Epithelial cell of prostate (primary cell): Measurements from ENCODE around the gene TSPAN11.

ENCODE experiments used
- DNase-seq: peaks from one replicate; pipeline ENCODE4 v3.0.0-alpha.2; 2011; ENCODE audit warnings: low read depth, low spot score
- H3K27ac ChIP-seq: fragments of 450-650 bp; 2 replicates; pipeline ENCODE4 v1.5.1; 2017; ENCODE audit warnings: mild to moderate bottlenecking

The TSPAN11 gene

GRCh38 chr12:30975581-30975980 lies 49.0 kb downstream of the TSPAN11 start:
- no peak for DNase-seq
- no peak overlapping the region for H3K27ac ChIP-seq

- no peak for DNase-seq
Observed at GRCh38 chr12:30976206-30976605, 49.7 kb downstream of the TSPAN11 start.

GRCh38 chr12:30977124-30977523 lies 50.6 kb downstream of the TSPAN11 start:
- no peak for DNase-seq

More at GRCh38 chr12:30976206-30976605, 49.7 kb downstream of the TSPAN11 start:
- H3K27ac ChIP-seq = no peak overlapping the region

GRCh38 chr12:30977537-30978349 lies 51.2 kb downstream of the TSPAN11 start:
- no peak overlapping the region for H3K27ac ChIP-seq
- no peak for DNase-seq

More at GRCh38 chr12:30977124-30977523, 50.6 kb downstream of the TSPAN11 start:
- no peak overlapping the region for H3K27ac ChIP-seq

GRCh38 chr12:30978639-30979038 lies 52.1 kb downstream of the TSPAN11 start:
- no peak overlapping the region for H3K27ac ChIP-seq
- no peak for DNase-seq

GRCh38 chr12:30979371-30980259 lies 53.1 kb downstream of the TSPAN11 start:
- DNase-seq = no peak
- no peak overlapping the region for H3K27ac ChIP-seq

GRCh38 chr12:30980955-30981662 lies 54.6 kb downstream of the TSPAN11 start:
- DNase-seq = no peak

GRCh38 chr12:30982413-30982812 lies 55.9 kb downstream of the TSPAN11 start:
- DNase-seq = no peak
- H3K27ac ChIP-seq = no peak overlapping the region

More at GRCh38 chr12:30980955-30981662, 54.6 kb downstream of the TSPAN11 start:
- no peak overlapping the region for H3K27ac ChIP-seq

GRCh38 chr12:30985814-30986452 lies 59.4 kb downstream of the TSPAN11 start:
- no peak for DNase-seq
- no peak overlapping the region for H3K27ac ChIP-seq

- H3K27ac ChIP-seq = no peak overlapping the region
Observed at GRCh38 chr12:30988086-30988485, 61.5 kb downstream of the TSPAN11 start.

GRCh38 chr12:30988646-30989286 lies 62.2 kb downstream of the TSPAN11 start:
- DNase-seq = no peak
- H3K27ac ChIP-seq = no peak overlapping the region

More at GRCh38 chr12:30988086-30988485, 61.5 kb downstream of the TSPAN11 start:
- no peak for DNase-seq

- H3K27ac ChIP-seq = no peak overlapping the region
- DNase-seq = no peak
Observed at GRCh38 chr12:30989754-30990153, 63.2 kb downstream of the TSPAN11 start.

- DNase-seq = no peak
- no peak overlapping the region for H3K27ac ChIP-seq
Observed at GRCh38 chr12:30990316-30990715, 63.8 kb downstream of the TSPAN11 start.

- DNase-seq = no peak
Observed at GRCh38 chr12:30990776-30991175, 64.2 kb downstream of the TSPAN11 start.

GRCh38 chr12:30991466-30991865 lies 64.9 kb downstream of the TSPAN11 start:
- H3K27ac ChIP-seq = no peak overlapping the region
- no peak for DNase-seq

More at GRCh38 chr12:30990776-30991175, 64.2 kb downstream of the TSPAN11 start:
- no peak overlapping the region for H3K27ac ChIP-seq

- DNase-seq = no peak
- H3K27ac ChIP-seq = no peak overlapping the region
Observed at GRCh38 chr12:30992381-30992780, 65.8 kb downstream of the TSPAN11 start.

GRCh38 chr12:30993766-30994165 lies 67.2 kb downstream of the TSPAN11 start:
- DNase-seq = no peak
- H3K27ac ChIP-seq = no peak overlapping the region

GRCh38 chr12:30994274-30994673 lies 67.7 kb downstream of the TSPAN11 start:
- no peak for DNase-seq
- no peak overlapping the region for H3K27ac ChIP-seq

- DNase-seq = no peak
- no peak overlapping the region for H3K27ac ChIP-seq
Observed at GRCh38 chr12:30996255-30996654, 69.7 kb downstream of the TSPAN11 start.
